Astrocyte (in vitro differentiated cells and primary cell): ENCODE results near the gene GPR15. TPM values are rescaled to one million over a fixed set of nuclear protein-coding genes. Genes with fewer than 3 reads are reported as not detected.
A peak's percentile ranks its signal among the peaks of the same experiment; 100 is the strongest.

ENCODE experiments used
- DNase-seq: peaks from one replicate; pipeline ENCODE4 v3.0.0-alpha.2; 2010; ENCODE audit warnings: low read depth
- FAIRE-seq: peaks from 2 replicates; lab custom pipeline; 2011; peaks lifted over from hg19 to GRCh38; lab: Jason Lieb, UNC
- H2AFZ ChIP-seq: 2 replicates; pipeline ENCODE4 v1.6.0; 2012; ENCODE audit warnings: low read depth, low read length, inconsistent platforms
- H3K27ac ChIP-seq: 2 replicates; pipeline ENCODE4 v1.5.1; 2011; ENCODE audit warnings: low read depth, low read length, inconsistent platforms
- H3K27me3 ChIP-seq: 2 replicates; pipeline ENCODE4 v1.6.0; 2011; ENCODE audit warnings: low read length, inconsistent platforms; ENCODE audit not compliant: insufficient read depth
- H3K36me3 ChIP-seq: 2 replicates; pipeline ENCODE4 v1.5.1; 2011; ENCODE audit warnings: low read length, inconsistent platforms; ENCODE audit not compliant: insufficient read depth
- H3K4me1 ChIP-seq: 2 replicates; pipeline ENCODE4 v1.5.1; 2011; ENCODE audit warnings: low read length, inconsistent platforms; ENCODE audit not compliant: insufficient read depth
- H3K4me2 ChIP-seq: 2 replicates; pipeline ENCODE4 v1.6.0; 2012; ENCODE audit warnings: low read length, inconsistent platforms
- H3K4me3 ChIP-seq: 2 replicates; pipeline ENCODE4 v1.5.1; 2011; ENCODE audit warnings: low read depth, mild to moderate bottlenecking, low read length, inconsistent platforms; ENCODE audit not compliant: insufficient read depth
- H3K79me2 ChIP-seq: 2 replicates; pipeline ENCODE4 v1.6.0; 2012; ENCODE audit warnings: mild to moderate bottlenecking, low read length, inconsistent platforms; ENCODE audit not compliant: insufficient read depth
- H3K9ac ChIP-seq: 2 replicates; pipeline ENCODE4 v1.6.0; 2012; ENCODE audit warnings: mild to moderate bottlenecking, low read length, inconsistent platforms
- H3K9me3 ChIP-seq: 2 replicates; pipeline ENCODE4 v1.5.1; 2012; ENCODE audit warnings: low read depth, mild to moderate bottlenecking, low read length, inconsistent platforms; ENCODE audit not compliant: insufficient read depth
- H4K20me1 ChIP-seq: 2 replicates; pipeline ENCODE4 v1.6.0; 2012; ENCODE audit warnings: low read length, inconsistent platforms; ENCODE audit not compliant: insufficient read depth
- H3K27ac Mint-ChIP-seq: one replicate; pipeline ENCODE4 v1.8.0; 2021; ENCODE audit warnings: mild to moderate bottlenecking, mixed read lengths; ENCODE audit not compliant: unreplicated experiment
- H3K27me3 Mint-ChIP-seq: one replicate; pipeline ENCODE4 v1.8.0; 2021; ENCODE audit warnings: low read depth, mixed read lengths; ENCODE audit not compliant: unreplicated experiment
- H3K36me3 Mint-ChIP-seq: one replicate; pipeline ENCODE4 v1.8.0; 2021; ENCODE audit warnings: low read depth, mixed read lengths; ENCODE audit not compliant: unreplicated experiment
- H3K4me1 Mint-ChIP-seq: one replicate; pipeline ENCODE4 v1.8.0; 2021; ENCODE audit warnings: low read depth, mixed read lengths; ENCODE audit not compliant: unreplicated experiment
- H3K4me3 Mint-ChIP-seq: one replicate; pipeline ENCODE4 v1.8.0; 2021; ENCODE audit warnings: mild to moderate bottlenecking, moderate library complexity, mixed read lengths; ENCODE audit not compliant: unreplicated experiment
- H3K9me3 Mint-ChIP-seq: one replicate; pipeline ENCODE4 v1.8.0; 2021; ENCODE audit warnings: mild to moderate bottlenecking, mixed read lengths; ENCODE audit not compliant: unreplicated experiment
- EZH2 ChIP-seq: IDR thresholded peaks from 2 replicates; pipeline ENCODE4 v1.6.1; 2012; ENCODE audit warnings: mild to moderate bottlenecking, low read length, inconsistent platforms; ENCODE audit not compliant: insufficient read depth
- total RNA-seq: library from RNA; stranded (reverse); gene quantifications from 2 replicates; pipeline ENCODE4 v1.2.1, GENCODE V29; 2021
- TF ChIP-seq, protein P1 (sequence below): IDR thresholded peaks from 2 replicates; pipeline ENCODE4 v1.5.1; 2011; ENCODE audit warnings: low read depth, mild to moderate bottlenecking, inconsistent platforms, low read length, moderate library complexity; ENCODE audit not compliant: insufficient read depth

Gene GPR15
- total RNA-seq, 1 donor from 2014 or later: not detected

DNA sequence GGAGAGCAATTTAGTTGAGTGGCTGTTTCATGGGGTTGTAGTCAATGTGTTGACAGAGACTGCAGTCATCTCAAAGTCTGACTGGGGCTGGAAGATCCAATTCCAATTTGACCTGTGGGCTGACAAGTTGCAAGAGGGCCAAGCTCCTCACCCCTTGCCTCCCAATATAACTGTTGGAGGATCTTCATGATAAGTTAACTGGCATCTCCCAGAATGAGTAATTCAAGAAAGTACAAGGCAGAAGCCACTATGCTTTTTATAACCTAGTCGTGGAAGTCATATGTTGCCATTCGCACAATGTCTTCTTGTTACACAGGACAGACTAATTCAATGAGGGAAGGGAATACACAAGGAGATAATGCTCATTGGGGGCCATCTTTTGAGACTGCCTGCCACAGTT lies 29.1 kb downstream of the GPR15 start:
- Mint-ChIP-seq H3K4me3 (no peak overlapping the region), H3K4me1 (peaks cover 19% of the 10 kb centered on the region)

DNA sequence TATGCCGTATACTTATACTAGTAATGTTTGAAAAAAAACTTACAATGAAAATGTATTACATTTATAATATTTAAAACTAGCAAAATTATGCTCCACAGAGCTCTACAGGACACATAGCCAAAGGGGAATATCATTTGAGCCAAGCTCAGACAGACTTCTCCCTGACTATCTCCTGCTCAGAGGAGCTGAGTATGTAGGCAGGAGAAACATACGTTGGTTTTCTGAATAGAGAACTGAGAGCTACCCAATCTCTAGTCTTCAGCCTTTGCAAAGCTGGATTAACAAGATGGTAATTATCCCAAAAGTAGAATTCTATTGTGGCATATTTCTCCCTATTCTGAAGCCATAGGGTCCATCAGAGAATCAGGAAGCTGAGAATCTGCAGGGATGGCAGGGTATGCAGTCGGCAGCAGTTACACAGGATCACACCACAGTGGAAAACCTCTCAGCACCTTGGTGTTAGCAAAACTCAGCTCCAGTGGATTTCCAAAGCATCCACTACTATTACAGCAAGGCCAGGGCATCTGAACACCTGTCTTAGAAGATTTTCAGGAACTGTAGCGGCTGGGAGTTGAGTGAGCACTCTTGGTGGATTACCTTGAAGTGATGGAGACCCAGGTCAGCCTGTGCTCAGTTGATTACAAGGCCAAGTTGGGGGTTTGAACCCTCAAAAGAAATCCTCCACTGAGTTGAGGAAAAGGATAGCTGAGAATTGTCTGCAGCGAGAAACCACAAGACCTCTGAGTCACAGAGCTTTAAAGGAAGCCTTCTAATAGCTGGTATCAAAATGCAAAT lies 30.1 kb downstream of the GPR15 start:
- no peaks in the 10 kb centered on the region for H3K9me3 ChIP-seq
- no peak overlapping the region for H3K4me3 ChIP-seq
- no peak overlapping the region for H2AFZ ChIP-seq
- peaks cover 4% of the 10 kb centered on the region for H3K4me1 ChIP-seq
- H3K9ac ChIP-seq: no peak overlapping the region
- H3K4me1 Mint-ChIP-seq: peaks cover 19% of the 10 kb centered on the region
- H3K4me2 ChIP-seq: peak overlapping the region; percentile 2
- no peak overlapping the region for H3K27ac Mint-ChIP-seq
- no peaks in the 10 kb centered on the region for H3K9me3 Mint-ChIP-seq
- no peaks in the 10 kb centered on the region for H3K36me3 ChIP-seq
- no peak for TF ChIP-seq EZH2
- TF ChIP-seq, protein P1, sequence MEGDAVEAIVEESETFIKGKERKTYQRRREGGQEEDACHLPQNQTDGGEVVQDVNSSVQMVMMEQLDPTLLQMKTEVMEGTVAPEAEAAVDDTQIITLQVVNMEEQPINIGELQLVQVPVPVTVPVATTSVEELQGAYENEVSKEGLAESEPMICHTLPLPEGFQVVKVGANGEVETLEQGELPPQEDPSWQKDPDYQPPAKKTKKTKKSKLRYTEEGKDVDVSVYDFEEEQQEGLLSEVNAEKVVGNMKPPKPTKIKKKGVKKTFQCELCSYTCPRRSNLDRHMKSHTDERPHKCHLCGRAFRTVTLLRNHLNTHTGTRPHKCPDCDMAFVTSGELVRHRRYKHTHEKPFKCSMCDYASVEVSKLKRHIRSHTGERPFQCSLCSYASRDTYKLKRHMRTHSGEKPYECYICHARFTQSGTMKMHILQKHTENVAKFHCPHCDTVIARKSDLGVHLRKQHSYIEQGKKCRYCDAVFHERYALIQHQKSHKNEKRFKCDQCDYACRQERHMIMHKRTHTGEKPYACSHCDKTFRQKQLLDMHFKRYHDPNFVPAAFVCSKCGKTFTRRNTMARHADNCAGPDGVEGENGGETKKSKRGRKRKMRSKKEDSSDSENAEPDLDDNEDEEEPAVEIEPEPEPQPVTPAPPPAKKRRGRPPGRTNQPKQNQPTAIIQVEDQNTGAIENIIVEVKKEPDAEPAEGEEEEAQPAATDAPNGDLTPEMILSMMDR: no peak
- no peaks in the 10 kb centered on the region for H3K79me2 ChIP-seq
- H3K27me3 ChIP-seq: no peaks in the 10 kb centered on the region
- FAIRE-seq: no peak
- H3K27ac ChIP-seq: no peak overlapping the region
- H3K27me3 Mint-ChIP-seq: no peaks in the 10 kb centered on the region
- peak; percentile 35 for DNase-seq
- no peaks in the 10 kb centered on the region for H3K36me3 Mint-ChIP-seq
- no peak overlapping the region for H3K4me3 Mint-ChIP-seq
- H4K20me1 ChIP-seq: no peaks in the 10 kb centered on the region

More for the DNA sequence above, 29.1 kb downstream of the GPR15 start:
- H3K27me3 Mint-ChIP-seq: no peaks in the 10 kb centered on the region
- no peaks in the 10 kb centered on the region for H3K9me3 ChIP-seq
- H2AFZ ChIP-seq: no peak overlapping the region
- no peaks in the 10 kb centered on the region for H3K36me3 Mint-ChIP-seq
- no peaks in the 10 kb centered on the region for H3K9me3 Mint-ChIP-seq
- H3K4me3 ChIP-seq: no peak overlapping the region
- peaks cover 4% of the 10 kb centered on the region for H3K4me1 ChIP-seq
- H3K27me3 ChIP-seq: peaks cover 2% of the 10 kb centered on the region
- no peaks in the 10 kb centered on the region for H3K79me2 ChIP-seq
- H3K9ac ChIP-seq: no peak overlapping the region
- no peaks in the 10 kb centered on the region for H4K20me1 ChIP-seq
- H3K4me2 ChIP-seq: no peak overlapping the region
- DNase-seq (no peak), FAIRE-seq (no peak)
- TF ChIP-seq, protein P1: no peak
- no peak for TF ChIP-seq EZH2
- no peak overlapping the region for H3K27ac Mint-ChIP-seq
- H3K36me3 ChIP-seq: no peaks in the 10 kb centered on the region
- H3K27ac ChIP-seq: no peak overlapping the region
